ENCODE measurements around the gene PARD3. TPM values are rescaled to one million over a fixed set of nuclear protein-coding genes. Genes with fewer than 3 reads are reported as not detected.

PARD3 gene
- total RNA-seq, 2 donors from 2014 or later: 36.1 to 48.5 TPM

DNA sequence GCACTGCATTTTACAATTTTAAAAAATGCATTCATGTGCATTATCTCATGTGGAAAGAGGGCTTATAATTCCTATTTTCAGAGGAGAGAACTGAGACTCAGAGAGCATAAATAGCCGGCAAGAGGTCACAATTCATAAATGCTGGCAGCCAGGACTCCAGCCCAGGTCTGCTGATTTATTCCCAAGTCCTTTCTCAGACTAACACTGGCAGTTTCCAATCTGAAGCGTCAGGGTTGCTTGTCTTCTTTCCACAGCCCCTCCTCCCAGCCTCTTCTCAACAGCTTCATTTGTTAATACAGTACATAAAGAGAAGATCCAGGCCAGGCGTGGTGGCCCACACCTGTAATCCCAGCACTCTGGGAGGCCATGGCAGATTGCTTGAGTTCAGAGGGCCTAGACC, 108.9 kb downstream of the PARD3 start:
- ATAC-seq: no peak
- no peaks in the 10 kb centered on the region for H3K9me3 ChIP-seq
- intact Hi-C loops (cut with DNase I): no loop called here
- no peak for DNase-seq
- H3K4me1 ChIP-seq: peaks cover 53% of the 10 kb centered on the region
- H3K36me3 ChIP-seq (replicated peaks in 1 of 2; ENCODE audit: insufficient read depth in 1 of 2, low read depth in 2 of 2): no peaks in the 10 kb centered on the region
- H3K27me3 ChIP-seq: no peaks in the 10 kb centered on the region
- 61 to 65% methylated on average over 3 of the region's 3 CpGs for WGBS, 2 donors
- H3K27ac ChIP-seq: peak overlapping the region in 1 of 4 donors; percentile 13
- no peak overlapping the region for H3K4me3 ChIP-seq
- no peak for TF ChIP-seq POLR2A (IDR thresholded peaks at IDR 0.05)
- TF ChIP-seq, protein P1, sequence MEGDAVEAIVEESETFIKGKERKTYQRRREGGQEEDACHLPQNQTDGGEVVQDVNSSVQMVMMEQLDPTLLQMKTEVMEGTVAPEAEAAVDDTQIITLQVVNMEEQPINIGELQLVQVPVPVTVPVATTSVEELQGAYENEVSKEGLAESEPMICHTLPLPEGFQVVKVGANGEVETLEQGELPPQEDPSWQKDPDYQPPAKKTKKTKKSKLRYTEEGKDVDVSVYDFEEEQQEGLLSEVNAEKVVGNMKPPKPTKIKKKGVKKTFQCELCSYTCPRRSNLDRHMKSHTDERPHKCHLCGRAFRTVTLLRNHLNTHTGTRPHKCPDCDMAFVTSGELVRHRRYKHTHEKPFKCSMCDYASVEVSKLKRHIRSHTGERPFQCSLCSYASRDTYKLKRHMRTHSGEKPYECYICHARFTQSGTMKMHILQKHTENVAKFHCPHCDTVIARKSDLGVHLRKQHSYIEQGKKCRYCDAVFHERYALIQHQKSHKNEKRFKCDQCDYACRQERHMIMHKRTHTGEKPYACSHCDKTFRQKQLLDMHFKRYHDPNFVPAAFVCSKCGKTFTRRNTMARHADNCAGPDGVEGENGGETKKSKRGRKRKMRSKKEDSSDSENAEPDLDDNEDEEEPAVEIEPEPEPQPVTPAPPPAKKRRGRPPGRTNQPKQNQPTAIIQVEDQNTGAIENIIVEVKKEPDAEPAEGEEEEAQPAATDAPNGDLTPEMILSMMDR (IDR thresholded peaks at IDR 0.05): no peak

DNA sequence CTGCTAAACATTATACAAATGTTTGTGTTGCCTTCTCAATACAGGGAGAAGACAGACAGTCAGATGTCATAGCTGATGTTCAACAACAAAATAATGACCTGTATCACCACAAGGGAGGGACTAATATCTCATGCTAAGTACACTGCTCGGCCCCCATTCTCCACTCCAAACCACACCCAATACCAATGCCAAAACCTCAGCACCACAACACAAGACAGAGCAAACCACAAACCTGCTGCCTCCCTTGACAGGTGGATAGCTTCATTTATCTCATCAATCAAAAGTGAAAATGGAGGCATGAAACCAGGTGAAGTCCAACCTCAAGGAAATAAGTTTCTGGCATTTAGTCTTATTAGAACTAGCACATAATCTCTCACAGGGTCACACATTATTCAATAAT, 109.5 kb downstream of the PARD3 start:
- Histone ChIP-seq H3K27ac (no peak overlapping the region), H3K4me1 (peaks cover 53% of the 10 kb centered on the region), H3K4me3 (no peak overlapping the region), H3K9me3 (no peaks in the 10 kb centered on the region), H3K27me3 (no peaks in the 10 kb centered on the region), H3K36me3 (replicated peaks in 1 of 2; ENCODE audit: insufficient read depth in 1 of 2, low read depth in 2 of 2) (no peaks in the 10 kb centered on the region)
- DNase-seq: no peak
- intact Hi-C loops (cut with DNase I): no loop called here
- 71 to 82% methylated on average over 1 of the region's 1 CpG for WGBS, 2 donors
- no peak for TF ChIP-seq POLR2A (IDR thresholded peaks at IDR 0.05)
- TF ChIP-seq, protein P1 (IDR thresholded peaks at IDR 0.05): no peak
- no peak for ATAC-seq

- Histone ChIP-seq H3K4me1 (peaks cover 60% of the 10 kb centered on the region), H3K4me3 (no peak overlapping the region), H3K9me3 (no peaks in the 10 kb centered on the region), H3K27me3 (no peaks in the 10 kb centered on the region), H3K27ac (peak overlapping the region in 2 of 4 donors; percentile 21 to 47), H3K36me3 (replicated peaks in 1 of 2; ENCODE audit: insufficient read depth in 1 of 2, low read depth in 2 of 2) (no peaks in the 10 kb centered on the region)
- WGBS, 2 donors: 6 to 13% methylated on average over 2 of the region's 2 CpGs
- ATAC-seq: no peak
- intact Hi-C loops (cut with DNase I): no loop called here
- TF ChIP-seq POLR2A (IDR thresholded peaks at IDR 0.05): no peak
- TF ChIP-seq, protein P1 (IDR thresholded peaks at IDR 0.05): no peak
- no peak for DNase-seq
These were observed 110.4 kb downstream of the PARD3 start for GRCh38 chr10:34704526-34705184.

- DNase-seq (no peak), ATAC-seq (no peak)
- no peaks in the 10 kb centered on the region for H3K9me3 ChIP-seq
- peaks cover 75% of the 10 kb centered on the region for H3K4me1 ChIP-seq
- no peaks in the 10 kb centered on the region for H3K27me3 ChIP-seq
- TF ChIP-seq, protein P1 (IDR thresholded peaks at IDR 0.05): no peak
- no peak for TF ChIP-seq POLR2A (IDR thresholded peaks at IDR 0.05)
- WGBS, 2 donors: 48 to 64% methylated on average over 2 of the region's 2 CpGs
- H3K36me3 ChIP-seq (replicated peaks in 1 of 2; ENCODE audit: insufficient read depth in 1 of 2, low read depth in 2 of 2): no peaks in the 10 kb centered on the region
- peak overlapping the region in 1 of 4 donors; percentile 31 for H3K27ac ChIP-seq
- no peak overlapping the region for H3K4me3 ChIP-seq
- intact Hi-C loops (cut with DNase I): no loop called here
These were observed 112.1 kb downstream of the PARD3 start for GRCh38 chr10:34702982-34703381.
